Omental fat pad (tissue), 4 donors: ENCODE data around the gene DNAH1. TPM values are rescaled to one million over a fixed set of nuclear protein-coding genes. Genes with fewer than 3 reads are reported as not detected.

Experiments
- ATAC-seq: fragments of 150-250 bp; one replicate; pipeline ENCODE4 v1.9.1; 2016; ENCODE audit warnings: mild to moderate bottlenecking, moderate library complexity; ENCODE audit not compliant: low FRiP score
- DNase-seq: peaks from one replicate; pipeline ENCODE4 v3.0.0-alpha.2; 2019; ENCODE audit warnings: low spot score
- CTCF ChIP-seq, 3 donors: fragments of 450-650 bp; IDR thresholded peaks; one replicate each; pipeline ENCODE4 v1.5.1; 2016 to 2017; ENCODE audit warnings: antibody characterized with exemption in 3 of 3, mild to moderate bottlenecking in 3 of 3, moderate library complexity in 2 of 3
- total RNA-seq, 4 donors: library from RNA; depleted of rRNA; stranded (reverse); fragments of >200 nt; gene quantifications; one replicate each; pipeline ENCODE4 v1.1.0, GENCODE V29; 2016

Gene DNAH1
- total RNA-seq, 4 donors from 2014 or later, result 6.7 to 24.9 (median 14.1) TPM

- no peak for DNase-seq
- no peak for TF ChIP-seq CTCF (IDR thresholded peaks at IDR 0.05)
- no peak for ATAC-seq
Observed at GRCh38 chr3:52367891-52368880, 52.1 kb downstream of the DNAH1 start.

GRCh38 chr3:52370531-52370930 is 54.4 kb downstream of the DNAH1 start:
- no peak for DNase-seq
- no peak for TF ChIP-seq CTCF (IDR thresholded peaks at IDR 0.05)
- no peak for ATAC-seq

GRCh38 chr3:52372822-52373504 is 56.8 kb downstream of the DNAH1 start:
- ATAC-seq, result no peak
- no peak for DNase-seq
- TF ChIP-seq CTCF (IDR thresholded peaks at IDR 0.05), result no peak

GRCh38 chr3:52373676-52374075 is 57.6 kb downstream of the DNAH1 start:
- ATAC-seq, result no peak

GRCh38 chr3:52374173-52374572 is 58.1 kb downstream of the DNAH1 start:
- no peak for DNase-seq
- ATAC-seq, result no peak
- TF ChIP-seq CTCF (IDR thresholded peaks at IDR 0.05), result no peak

More at GRCh38 chr3:52373676-52374075, 57.6 kb downstream of the DNAH1 start:
- no peak for TF ChIP-seq CTCF (IDR thresholded peaks at IDR 0.05)
- no peak for DNase-seq

GRCh38 chr3:52379610-52380009 is 63.5 kb downstream of the DNAH1 start:
- no peak for TF ChIP-seq CTCF (IDR thresholded peaks at IDR 0.05)
- no peak for DNase-seq
- no peak for ATAC-seq
